GM18951 (cell line): Measurements from ENCODE around the gene FAM185A.
"Not testable (repeated sequence)": the region's sequence is repeated elsewhere in the genome, so short reads cannot be mapped to it uniquely, and the experiment has no call there.

Source experiments
- POLR2A ChIP-seq: IDR thresholded peaks from 4 replicates; pipeline ENCODE4 v1.6.1; 2011; ENCODE audit warnings: mild to moderate bottlenecking; ENCODE audit not compliant: insufficient read length, insufficient read depth; ENCODE audit errors: extremely low read depth
- in situ Hi-C: fragments of 300-500 bp; cut with MboI; formaldehyde crosslinking; loops from one replicate; pipeline ENCODE4 v1.12.0; 2022; ENCODE audit warnings: low sequenced_read_pairs, mixed read lengths, inconsistent platforms; ENCODE audit not compliant: unreplicated experiment

Gene FAM185A

DNA sequence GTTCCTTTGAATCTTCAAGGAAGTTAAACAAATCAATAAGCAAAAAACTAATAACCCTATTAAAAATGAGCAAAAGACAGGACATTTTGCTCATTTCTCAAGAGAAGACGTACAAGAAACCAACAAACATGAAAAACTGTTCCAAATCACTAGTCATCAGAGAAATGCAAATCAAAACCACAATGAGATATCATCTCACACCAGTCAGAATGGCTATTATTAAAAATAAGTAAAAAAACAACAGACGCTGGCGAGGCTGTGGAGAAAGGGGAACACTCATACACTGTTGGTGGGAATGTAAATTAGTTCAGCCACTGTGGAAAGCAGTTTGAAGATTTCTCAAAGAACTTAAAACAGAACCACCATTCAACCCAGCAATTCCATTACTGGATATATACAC, 21.7 kb downstream of the FAM185A start:
- in situ Hi-C loops: not testable (repeated sequence)

DNA sequence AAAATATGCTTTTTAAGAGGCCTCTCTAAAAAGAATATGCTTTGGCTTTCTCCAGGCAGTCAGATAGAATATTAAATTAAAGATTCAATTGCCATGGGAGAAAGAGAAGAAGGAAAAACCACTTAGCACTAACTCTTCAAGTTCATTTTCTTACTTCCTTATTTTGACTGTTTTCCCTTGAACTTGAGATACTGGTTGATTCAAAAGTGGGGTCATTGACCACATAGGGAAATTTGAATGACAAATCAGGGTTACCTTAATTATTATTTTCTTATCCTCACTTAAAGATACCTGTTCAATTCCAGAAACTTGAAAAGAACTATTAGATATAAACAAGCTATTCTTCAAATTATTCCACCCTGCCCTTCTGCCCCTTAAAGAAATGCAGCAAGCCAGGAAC, 27.4 kb downstream of the FAM185A start:
- in situ Hi-C loops: not testable (repeated sequence)

DNA sequence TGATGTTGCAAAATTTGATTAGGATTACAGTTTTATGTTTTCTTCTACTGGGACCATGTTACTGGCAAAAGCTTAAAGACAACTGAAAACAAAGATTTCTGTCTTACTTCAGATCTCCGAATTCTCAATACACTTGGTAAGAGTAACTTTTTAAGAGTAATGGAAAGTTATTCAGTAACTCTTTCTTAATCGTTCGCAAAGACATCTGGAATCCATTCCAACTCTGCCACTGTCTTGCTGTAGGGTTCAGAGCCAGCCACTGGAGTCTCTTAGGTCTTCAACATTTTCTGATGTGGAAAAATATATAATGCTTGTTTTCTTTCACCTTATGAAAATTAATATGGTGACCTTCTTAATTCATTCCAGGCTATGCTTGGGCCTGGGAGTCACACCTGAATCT, 29.9 kb downstream of the FAM185A start:
- in situ Hi-C loops: not testable (repeated sequence)

DNA sequence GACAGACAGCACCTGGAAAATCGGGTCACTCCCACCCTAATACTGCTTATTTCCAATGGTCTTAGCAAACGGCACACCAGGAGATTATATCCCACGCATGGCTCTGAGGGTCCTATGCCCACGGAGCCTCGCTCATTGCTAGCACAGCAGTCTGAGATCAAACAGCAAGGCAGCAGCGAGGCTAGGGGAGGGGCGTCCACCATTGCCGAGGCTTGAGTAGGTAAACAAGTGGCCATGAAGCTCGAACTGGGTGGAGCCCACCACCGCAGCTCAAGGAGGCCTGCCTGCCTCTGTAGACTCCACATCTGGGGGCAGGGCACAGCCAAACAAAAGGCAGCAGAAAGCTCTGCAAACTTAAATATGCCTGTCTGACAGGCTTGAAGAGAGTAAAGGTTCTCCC, 32.1 kb downstream of the FAM185A start:
- in situ Hi-C loops: not testable (repeated sequence)

DNA sequence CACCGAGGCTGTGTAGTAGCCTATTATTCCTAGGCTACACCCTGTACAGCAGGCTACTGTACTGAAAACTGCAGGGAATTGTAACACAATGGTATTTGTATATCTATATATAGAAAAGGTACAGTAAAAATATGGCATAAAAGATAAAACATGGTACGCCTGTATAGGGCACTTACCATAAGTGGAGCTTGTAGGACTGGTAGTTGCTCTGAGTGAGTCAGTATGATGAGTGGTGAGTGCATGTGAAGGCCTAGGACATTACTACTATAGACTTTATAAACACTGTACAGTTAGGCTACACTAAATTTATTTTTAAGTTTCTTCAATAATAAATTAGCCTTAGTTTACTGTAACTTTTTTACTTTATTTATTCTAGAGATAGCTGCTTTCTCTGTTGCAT, 40.0 kb downstream of the FAM185A start:
- in situ Hi-C loops: not testable (repeated sequence)

DNA sequence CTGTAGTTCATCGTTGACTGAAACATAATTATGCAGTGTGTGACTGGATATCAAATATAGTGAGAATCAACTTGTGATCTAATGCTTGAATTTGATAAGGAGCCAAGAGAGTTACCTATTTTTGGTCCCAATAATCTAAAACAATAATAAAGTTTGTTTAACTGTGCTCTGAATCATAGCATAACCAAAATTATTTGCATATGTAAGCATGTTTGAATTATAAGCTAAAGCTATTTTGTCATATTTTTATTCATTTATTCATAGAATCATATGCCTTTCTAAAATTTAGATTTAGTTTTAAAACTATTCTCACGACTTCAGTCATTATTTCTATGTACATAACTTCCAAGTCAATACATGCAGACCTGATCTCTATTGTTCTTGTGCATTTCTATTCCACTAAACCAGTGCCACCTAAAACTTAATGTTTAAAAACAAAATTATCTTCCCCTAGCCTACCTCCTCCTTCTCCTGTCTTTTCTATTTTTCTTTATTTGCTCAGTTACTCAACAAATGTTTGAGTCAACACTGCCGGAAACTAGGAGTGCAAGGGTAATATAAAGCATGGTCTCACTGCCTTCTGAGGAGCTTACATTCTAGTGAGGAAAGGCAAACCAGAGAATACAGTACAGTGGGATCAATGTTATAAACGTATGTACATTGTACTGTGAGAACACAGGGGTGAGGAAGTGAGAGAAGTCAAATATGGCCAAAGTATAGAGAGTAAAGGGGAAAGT, 41.7 kb downstream of the FAM185A start:
- in situ Hi-C loops: not testable (repeated sequence)

DNA sequence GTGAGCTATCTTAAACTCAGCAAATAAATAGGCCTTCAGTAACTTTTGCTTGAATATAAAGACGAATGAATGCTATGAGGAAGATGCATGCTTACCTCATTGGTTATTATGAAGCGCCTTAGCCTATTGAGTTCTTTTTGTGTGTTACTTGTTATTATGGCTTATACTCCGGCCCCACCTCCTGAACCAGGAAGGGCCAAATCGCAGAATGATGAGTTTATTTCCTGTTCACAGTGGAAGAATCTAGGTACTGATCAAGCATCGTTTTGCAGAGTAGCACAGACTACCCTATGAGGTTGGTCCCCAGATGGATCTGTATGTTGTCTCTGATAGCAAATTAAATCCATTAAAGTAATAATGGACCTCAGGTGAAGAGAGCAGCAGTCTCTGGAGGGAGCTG, 42.6 kb downstream of the FAM185A start:
- in situ Hi-C loops: not testable (repeated sequence)

DNA sequence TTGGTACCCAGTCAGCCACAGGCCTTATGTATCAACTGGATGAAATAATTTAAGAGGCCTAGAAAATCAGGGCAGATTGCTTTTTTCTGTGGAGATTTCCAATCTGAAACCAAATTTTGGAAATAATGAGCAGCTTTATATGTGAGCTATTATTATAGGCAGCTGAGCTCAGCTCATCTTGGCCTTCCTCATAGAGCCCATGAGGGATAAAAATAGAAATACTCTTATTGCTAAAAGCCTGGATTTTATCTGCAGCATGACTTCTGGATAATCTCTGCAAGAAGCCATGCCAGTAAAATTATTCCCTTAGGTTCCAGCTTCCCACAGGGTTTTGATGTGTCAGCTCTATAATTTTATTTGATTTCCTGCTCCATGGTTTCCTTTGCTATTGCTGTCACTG, 43.0 kb downstream of the FAM185A start:
- in situ Hi-C loops: not testable (repeated sequence)

DNA sequence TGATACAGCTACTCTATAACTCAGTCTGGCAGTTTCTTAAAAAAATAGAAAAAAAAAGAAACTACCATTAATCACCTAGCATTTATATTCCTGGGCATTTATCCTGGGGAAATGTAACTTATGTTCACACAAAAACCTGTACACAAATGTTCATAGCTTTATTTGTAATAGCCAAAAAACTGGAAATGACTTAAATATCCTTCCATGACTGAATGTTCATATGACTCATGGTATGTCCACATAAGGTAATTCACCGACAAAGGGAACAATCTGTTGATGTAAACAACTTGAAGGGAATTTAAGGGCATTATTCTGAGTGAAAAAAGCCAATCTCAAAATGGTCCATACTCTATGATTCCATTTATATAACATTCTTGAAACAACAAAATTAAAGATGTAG, 45.8 kb downstream of the FAM185A start:
- in situ Hi-C loops: not testable (repeated sequence)

DNA sequence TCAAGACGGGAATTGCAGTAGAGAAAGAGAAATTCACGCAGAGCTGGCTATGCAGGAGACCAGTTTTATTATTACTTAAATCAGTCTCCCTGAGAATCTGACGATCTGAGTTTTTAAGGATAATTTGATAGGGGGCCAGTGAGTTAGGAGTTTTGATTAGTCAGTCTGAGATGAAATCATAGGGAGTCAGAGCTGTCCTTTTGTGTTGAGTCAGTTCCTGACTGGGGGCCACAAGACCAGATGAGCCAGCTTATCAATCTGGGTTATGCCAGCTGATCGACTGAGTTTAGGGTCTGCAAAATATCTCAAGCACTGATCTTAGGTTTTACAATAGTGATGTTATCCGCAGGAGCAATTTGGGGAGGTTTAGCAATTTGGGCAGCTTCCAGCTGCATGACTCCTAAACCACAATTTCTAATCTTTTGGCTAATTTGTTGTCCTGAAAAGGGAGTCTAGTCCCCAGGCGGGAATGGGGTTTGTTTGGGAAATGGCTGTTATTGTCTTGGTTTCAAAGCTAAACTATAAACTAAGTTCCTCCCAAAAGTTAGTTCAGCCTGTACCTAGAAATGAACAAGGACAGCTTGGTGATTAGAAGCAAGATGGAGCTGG, 47.3 kb downstream of the FAM185A start:
- in situ Hi-C loops: not testable (repeated sequence)

DNA sequence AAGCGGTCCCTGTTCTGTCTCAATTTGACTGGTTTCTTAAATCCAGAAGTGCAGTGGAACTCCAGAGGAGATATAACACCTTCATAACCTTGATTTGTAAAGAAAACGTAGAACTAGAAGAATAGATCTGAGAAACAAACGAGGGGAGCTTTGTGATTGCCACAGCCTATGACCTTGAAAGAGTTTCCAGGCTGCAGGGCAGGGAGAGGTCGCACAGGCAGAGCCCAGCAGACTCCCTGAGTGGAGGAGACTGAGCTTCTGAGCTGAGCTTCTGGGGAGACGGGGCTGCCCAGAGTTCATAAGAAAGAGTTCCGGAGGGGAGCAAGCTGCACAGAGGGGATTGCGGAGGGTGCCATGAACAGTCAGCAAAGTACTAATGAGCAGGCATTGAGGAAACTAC, 57.8 kb downstream of the FAM185A start:
- TF ChIP-seq POLR2A: no peak
- in situ Hi-C loops: no loop called here

DNA sequence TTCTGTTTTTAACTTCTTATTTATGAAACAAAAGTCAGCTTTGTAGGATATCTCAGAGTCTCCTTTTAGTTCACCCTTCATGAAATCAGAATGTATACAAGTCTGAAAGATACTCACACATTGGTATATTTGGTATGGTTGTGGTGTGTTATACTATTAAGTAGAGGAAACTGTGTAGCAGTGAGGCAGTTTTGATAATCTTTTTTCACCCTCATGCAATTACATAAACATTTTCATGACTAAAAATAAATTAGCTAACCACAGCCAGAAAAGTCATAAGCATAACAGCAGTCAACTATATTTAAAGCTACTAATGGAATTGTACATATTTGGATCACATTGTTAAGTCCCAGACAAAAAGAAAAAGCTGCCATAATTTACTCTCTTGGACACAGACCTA, 62.1 kb downstream of the FAM185A start:
- no peak for TF ChIP-seq POLR2A
- in situ Hi-C loops: no loop called here

DNA sequence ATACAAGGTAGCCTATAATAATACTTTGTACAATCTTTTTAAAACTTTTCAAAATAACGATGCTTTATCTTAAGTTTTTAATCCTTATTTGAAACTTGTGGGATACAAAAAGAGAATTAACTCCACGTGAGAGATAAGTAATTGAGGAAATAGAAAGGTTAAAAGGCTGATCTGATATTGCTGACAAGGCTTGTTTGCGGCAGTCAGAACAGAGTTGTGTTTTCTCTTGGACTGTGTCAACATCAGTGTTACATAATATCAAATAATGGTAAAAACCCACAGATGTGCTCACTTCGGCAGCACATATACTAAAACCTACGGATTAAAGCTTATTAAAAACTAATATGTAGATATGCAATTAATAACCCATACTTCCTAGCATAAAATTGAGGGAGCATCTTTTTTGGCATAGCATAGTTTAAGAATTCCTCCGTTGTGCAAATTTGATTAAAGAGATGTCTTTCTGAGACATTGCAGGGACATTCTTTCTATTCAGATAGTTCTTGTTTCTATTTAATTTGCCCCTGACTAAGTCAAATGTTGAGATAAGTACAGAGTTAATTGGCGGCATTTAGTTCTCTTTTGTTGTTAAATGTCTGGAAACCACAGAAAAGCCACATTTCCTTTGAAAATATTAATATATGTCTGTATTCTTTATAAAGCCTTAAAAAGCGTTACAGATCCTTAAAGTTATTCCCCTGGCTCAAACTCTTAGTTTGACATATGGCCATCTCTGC, 63.3 kb downstream of the FAM185A start:
- no peak for TF ChIP-seq POLR2A
- in situ Hi-C loops: no loop called here

DNA sequence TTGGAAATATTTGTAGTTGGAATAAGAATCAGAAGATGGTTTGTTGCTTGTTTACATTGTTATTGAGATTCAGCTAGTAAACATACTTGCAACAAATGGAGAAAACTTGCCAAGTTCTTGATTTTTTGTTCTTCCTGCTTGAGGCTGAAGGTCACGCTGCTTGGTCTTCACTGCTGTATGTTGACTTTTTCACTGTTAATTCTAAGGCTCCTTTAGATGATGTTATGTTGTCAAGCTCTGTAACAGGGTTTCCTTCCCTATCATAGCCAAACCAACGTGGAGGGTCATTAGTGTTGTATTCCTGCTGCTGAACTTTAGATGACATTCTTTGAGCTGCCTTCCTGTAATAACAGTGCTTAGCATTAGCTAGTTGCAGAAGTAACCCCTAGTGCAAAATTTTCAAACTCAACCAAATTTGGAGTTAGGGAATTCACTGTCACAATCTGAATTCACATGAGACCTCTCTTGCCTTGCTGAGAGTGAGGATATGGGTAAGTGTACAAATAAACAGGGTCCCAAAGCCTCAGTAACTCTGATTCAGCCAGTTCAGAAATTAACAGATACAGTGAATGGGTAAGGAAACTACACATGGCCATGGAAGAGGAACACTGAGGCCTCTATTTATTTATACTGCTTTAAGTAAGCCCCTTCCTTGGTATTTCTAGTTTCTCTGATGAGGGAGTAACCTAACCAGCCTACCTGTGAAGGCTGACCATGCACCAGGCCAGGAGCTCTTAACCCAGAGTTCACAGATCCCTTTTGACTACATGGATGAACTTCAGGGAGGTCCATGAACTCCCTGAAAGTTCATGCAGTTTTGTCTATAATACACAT, 64.6 kb downstream of the FAM185A start:
- in situ Hi-C loops: no loop called here
- no peak for TF ChIP-seq POLR2A
